GM21423 (cell line): ENCODE data around the gene GGACT.
"Not testable (repeated sequence)": the region's sequence is repeated elsewhere in the genome, so short reads cannot be mapped to it uniquely, and the experiment has no call there.

Experiments used
- ATAC-seq: cut with Tn5 transposase; IDR thresholded peaks from one replicate; pipeline ENCODE4 v1.9.1; 2021; ENCODE audit warnings: mild to moderate bottlenecking, moderate library complexity; ENCODE audit not compliant: unreplicated experiment

GGACT gene

DNA sequence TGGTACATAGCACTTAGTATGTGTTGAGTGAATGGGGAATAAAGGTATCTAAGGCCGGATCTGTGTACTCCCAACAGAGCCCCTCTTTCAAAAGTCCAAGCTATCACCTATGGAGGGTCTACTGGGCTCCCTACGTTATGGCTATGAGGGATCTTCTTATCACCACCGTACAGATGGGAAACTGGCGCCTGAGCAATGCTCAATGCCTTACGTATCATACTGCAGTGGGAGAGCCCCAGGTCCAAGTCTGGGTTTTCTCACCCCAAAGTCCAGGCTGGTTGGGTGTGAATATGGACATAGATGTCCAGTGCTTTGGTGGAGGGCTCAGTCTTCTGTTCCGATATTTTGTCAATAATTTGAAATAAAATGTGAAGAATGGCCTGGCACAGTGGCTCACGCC, 13.1 kb upstream of the GGACT start:
- ATAC-seq: no peak

DNA sequence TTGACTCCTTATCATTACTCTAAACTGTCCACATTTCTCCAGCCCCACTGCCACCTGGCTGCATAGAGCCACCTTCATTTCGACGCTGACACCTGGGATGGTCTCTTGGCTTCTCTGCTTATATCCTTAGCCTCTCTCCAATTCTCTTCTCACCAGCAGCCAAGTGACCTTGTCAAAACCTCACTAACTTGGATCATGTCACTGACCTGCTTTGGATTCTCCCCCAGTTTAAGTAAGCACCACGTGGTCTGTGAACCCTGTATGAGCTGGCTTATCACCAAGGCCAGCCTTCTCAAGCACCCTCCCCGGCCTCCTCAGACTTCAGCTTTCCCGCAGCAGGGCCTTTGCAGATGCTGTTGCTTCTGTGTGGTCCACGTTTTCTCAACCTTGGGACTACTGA, 12.3 kb upstream of the GGACT start:
- no peak for ATAC-seq

DNA sequence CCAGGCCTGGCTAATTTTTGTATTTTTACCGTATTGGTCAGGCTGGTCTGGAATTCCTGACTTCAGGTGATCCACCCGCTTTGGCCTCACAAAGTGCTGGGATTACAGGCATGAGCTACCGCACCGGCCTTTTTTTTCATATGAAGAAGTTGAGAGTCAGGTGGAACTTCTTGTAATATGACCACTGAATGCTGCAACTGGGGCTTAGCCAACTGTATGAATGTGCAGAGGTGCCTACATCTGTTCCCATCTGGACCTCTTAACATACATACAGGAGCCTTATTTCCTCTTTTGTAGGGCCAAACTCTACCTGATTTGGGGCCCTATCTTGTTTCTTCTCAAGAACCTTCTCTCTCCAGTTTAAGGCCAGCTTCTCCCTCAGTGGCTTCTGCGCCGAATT, 11.9 kb upstream of the GGACT start:
- ATAC-seq: no peak

DNA sequence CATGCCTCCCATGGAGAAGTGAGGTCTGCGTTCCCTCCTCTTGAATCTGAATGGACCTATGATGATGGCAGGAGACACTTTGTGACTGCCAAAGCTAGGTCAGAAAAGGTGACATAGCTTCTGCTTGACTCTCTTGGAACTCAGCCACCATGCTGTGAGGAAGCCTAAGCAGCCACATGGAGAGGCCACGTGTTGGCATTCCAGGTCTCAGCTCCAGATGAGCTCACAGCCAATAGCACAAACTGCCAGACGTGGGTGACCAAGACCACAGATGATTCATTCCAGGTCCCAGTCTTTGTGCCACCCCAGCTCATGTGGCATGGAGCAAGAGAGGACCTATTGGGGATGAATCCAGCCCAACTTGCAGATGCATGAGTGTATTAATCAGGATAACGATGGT, 8.7 kb upstream of the GGACT start:
- ATAC-seq: no peak

DNA sequence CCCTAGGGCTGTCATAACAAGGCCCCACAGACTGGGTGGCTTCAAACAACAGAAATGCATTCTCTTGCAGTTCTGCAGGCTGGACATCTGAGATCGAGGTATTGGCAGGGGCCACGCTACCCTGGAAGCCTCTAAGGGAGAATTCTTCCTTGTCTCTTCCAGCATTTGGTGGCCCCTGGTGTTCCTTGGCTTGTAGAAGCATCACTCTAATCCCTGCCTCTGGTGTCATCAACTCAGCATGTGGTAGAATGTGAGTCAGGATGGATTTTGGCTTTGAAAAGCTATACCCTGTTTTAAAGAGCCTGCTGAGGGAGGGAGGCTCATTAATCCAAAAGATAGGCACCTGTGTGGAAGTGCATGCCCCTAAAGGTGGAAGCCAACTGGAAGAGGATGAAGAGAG, 7.9 kb upstream of the GGACT start:
- no peak for ATAC-seq

DNA sequence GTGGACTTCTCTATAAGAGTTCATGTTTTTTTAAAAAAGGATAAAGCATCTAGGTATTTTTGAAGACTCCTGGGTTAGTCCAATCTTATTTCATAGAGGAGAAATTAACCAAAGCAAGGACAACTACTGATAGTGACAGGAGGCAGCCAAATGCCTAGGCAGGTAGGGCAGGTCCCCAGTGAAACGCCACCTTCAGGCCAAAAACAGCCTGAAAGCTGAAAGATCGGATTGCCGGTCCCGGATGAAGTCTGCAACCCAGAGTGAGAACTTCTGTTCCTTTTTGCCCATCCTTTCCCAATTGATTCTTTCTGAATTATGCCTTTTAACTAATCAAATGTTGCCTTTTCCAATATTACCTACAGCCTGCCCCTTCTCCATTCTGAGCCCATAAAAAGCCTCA, 6.1 kb upstream of the GGACT start:
- ATAC-seq: no peak

DNA sequence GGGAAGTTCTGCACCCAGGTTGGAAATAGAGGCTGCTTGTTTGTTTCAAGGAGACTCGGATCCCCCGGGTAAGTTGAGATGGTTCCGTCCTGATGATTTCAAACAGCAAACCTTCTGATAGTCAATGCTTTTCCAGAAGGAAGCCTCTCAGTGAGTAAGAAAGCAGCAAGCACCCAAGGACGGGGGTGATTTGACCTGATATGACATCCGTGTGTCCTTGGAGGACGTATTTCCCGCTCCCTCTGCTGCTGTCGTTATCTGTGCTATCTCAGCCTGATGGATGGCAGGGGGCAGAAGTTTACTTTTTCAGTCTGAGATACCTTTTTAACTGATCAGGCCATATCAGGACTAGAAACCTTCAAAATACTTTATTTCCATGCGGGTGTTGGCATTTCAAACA, 5.7 kb upstream of the GGACT start:
- no peak for ATAC-seq

DNA sequence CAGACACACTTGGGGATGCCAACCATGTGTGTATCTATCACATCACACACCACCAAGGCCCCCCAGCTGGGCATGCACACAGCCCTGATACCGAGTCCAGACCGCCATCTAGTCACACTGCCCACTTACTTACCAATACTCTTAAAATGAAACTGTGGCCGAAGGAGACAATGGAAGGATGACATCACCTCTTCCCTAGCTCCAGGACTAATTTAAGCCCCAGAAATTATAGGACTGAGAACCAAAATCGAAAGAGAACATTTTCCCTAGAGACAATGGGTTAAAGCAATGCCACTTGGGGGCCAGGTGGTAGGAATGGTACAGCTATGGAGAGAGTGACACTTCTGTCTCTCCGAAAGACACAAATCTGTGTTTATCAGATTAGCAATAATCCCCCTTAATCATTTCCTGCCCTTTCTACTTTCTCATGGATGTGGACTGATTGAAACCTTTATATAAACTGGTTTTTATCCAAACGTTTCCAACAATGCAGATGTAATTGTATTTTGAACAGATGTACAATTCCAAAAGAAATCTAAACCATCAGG, 663 bp upstream of the GGACT start:
- ATAC-seq: no peak

DNA sequence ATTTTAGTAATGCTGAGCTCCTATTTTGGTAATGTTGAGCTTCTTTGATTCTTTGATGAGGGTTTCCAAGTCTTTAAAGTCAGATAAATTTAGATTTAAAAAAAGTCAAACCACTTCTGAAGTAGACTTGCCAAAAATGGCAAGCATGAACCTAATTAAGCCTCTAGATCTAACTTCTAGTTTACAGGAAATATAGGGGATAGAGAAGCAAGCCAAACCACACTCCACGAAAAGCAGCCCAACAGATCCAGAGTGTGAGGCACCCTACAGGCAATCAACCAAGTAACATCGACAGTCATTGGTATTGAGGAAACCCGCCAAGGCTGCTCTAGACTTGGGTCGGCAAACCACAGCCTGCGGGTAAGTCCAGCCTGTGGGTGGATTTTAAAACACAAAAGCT, 3.7 kb downstream of the GGACT start:
- ATAC-seq: no peak

DNA sequence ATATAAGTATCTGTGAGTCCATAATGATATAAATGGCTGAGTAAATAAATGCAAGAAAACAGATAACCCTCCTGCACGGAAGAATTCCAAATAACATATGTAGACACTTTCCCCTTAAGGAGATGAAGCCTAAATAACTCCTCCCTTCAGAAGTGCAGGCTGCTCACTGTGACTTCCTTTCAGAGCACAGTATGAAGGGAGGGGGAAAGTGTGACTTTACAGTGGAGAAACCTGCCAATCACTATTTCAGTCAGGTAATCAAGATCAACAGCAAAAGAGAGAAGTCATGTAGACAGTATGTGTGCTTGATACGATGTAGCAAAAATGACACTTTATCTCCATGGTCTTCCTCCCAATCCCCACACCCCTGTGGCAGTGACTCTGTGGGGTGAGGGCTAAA, 7.1 kb downstream of the GGACT start:
- ATAC-seq: no peak

DNA sequence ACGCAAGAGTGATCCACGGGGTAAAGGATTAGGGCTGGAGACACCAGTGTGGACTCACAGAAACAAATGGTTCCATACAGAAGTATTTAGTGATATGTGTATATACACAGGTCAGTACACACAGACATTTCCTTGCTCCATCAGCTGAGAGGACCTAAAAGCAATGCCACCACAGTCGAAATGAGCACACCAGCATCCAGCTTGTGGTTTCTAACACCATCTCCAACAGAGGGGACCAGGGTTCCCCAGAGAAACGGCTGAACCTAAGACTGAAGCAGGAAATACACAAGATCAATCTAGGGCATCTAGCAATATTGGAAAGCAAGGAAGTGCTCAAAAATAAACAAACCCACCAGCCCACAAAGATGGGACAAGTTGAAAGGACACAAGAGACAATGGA, 7.6 kb downstream of the GGACT start:
- no peak for ATAC-seq

DNA sequence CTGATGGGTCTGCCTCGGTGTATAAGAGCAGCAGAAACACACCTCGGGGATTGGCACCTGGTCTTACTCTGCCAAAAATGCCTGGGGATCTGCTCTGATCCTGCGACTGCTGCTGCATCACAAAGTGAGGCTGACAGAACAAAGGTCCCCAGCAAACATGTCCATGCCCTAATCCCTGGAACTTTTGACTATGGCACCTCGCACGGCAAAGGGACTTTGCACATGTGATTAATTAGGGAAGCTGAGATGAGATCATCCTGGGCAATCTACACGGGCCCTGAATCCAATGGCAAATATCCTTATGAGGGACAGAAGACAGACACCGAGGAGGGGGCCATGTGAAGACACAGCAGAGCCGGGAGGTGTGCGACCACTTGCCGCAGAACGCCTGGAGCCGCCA, 8.5 kb downstream of the GGACT start:
- ATAC-seq: no peak

DNA sequence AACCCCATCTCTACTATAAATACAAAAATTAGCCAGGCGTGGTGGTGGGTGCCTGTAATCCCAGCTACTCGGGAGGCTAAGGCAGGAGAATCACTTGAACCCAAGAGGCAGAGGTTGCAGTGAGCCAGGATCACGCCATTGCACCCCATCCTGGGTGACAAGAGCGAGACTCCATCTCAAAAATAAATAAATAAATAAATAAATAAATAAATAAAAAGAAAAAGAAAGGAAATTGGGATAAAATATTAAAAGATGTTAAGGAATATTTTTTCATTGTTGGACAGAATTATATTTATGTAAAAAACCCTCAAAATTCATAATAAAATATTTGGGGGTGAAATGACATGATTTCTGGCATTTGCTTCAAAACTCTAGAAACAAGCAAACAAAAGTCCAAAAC, 11.3 kb downstream of the GGACT start:
- not testable (repeated sequence) for ATAC-seq

DNA sequence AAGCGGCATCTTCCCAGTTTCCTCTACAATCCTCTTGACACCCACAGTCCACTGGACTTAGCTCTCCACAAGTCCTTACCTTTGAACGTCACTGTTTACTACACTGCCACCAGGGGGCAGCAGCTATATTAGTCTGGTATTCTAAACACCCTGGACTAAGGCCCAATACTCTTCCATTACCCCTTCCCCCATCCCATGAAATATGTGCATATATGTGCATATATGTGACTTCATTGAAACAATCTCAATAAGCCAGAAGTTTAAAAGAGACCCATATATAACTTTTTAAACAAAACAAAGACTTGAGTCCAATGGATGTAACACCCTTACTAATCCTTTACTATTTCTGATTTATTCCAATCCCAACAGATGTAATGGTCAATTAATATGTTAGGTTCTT, 15.5 kb downstream of the GGACT start:
- peak; percentile 95 for ATAC-seq

DNA sequence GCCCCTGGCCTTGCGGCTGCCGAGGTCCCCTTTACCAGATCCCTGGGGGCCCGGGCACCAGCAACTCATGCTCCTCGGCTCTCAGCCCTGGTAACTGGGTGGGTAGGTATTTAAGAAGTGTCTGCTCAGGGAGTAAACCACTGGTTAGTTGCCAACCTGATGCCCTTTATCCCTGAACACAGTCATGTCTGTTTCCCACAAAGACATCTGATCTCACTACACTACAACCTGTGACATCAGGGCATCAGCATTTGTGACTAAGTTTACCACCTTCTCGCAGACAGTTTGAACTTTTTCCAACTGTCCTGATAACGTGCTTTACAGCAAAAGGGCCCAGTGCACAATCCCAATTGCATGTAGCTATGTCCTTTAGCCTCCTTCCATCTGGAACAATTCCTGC, 22.0 kb downstream of the GGACT start:
- ATAC-seq: no peak

DNA sequence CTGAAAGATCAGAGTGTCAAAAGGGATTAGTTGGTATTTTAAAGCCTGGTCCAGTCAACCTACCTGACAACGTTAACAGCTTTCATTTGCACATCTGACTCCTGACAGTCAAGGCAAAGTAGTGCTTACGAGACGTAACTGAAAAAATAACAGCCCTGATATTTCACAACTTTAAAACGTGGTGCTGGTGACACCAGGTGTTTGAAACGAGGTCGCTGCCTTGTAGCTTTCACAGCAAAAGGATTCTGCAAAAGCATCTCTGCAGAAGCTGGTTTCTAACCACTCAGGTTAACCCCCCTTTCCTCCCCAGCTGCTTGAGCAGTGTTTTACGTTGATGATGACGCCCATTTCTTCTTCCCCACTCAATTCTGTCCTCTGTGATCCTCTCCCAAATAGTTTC, 23.3 kb downstream of the GGACT start:
- no peak for ATAC-seq

DNA sequence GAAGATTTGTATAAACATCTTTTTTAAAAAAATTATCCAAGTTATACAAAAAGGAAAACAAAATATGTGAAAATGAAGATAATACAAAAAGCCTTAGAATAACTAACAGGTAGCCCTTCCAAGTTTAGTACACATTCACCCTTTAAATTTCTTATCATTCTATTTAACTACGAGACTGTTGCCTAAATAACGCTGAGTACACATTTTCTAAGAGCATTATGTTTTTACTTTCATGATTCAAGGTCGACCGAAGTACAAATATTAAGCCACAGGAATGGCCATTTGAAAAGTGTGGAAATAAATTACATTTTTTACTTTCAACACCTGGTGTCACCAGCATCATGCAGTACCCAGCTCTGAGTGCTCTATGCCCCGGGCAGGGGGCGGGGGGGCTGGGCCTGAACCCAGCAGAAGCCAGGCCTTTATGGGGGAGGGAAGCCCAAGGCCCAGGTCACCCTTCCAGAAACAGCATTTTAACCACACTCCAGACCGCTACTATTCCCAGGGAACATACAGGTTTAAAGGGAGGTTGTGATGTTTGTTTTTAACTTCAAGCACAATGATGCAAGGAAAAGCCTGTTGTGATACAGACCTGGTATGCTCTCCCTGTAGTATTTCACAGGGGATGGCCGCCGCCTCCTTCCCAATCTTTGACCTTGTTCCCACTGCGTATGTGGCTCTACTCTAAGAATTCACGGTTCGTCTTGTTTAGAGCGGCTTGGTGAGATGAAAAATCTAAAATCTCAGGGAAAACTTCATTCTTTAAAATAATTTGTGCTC, 24.0 kb downstream of the GGACT start:
- ATAC-seq: no peak

DNA sequence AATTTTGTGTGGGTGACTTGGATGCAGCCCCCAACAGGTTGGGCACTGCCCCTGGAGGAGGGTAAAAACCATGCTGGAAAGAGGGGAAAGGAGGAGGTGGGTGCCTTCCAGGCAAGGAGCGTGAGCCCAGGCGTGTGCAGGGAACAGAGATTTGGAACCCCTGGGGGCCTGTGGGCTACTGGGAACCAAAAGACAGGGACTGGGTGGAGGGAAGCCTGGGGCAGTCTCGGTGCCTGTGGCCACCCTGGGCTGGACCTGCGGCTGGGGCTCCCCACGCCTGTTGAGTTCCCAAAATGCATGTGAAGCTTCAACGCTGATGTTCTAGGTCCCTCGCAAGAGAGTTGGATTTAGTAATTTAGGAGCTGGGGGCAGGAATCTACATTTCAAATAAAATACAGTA, 24.8 kb downstream of the GGACT start:
- ATAC-seq: no peak

DNA sequence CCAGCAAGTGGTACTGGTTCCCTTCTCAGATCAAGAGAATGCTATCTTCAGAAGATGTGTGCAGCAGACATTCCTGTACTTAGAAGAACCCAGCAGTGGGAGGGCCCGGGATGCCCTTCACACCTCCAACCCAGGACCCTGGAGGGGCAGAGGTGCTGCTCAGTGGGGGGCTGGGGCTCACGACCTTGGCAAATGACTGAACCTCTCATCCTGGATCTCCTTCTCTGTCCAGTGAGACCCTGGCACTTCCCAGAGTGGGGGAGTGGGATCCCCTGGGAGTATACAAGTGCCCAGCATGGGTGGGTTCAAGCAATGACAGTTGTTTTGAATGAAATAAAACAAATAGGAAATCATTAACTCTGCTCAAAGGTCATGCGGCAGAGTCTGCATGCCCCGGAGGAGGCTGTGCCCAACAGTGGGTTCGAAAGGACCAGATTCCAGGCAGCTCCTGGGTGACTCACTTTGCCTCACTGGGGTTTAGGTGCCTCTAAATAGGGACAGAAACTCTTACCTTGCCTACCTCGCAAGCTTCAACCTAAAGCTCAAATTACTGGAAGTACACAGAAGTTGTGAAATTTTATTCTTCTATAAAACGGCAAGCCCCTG, 26.9 kb downstream of the GGACT start:
- no peak for ATAC-seq

DNA sequence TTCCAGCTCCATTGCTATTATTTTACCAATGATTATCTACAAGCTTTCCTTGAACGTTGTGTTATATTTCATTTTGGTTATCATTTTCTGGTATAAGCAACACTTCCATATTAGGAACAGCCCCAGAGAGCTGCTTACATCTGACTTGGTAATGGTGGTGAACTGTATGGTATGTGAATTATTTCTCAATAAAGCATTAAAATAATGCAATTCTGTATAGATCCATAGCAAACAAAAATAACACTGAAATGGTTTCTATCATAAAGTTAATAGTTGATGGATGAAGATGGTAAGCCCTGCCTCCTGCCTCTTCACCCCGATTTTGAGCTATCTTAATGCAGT, 27.5 kb downstream of the GGACT start:
- no peak for ATAC-seq

DNA sequence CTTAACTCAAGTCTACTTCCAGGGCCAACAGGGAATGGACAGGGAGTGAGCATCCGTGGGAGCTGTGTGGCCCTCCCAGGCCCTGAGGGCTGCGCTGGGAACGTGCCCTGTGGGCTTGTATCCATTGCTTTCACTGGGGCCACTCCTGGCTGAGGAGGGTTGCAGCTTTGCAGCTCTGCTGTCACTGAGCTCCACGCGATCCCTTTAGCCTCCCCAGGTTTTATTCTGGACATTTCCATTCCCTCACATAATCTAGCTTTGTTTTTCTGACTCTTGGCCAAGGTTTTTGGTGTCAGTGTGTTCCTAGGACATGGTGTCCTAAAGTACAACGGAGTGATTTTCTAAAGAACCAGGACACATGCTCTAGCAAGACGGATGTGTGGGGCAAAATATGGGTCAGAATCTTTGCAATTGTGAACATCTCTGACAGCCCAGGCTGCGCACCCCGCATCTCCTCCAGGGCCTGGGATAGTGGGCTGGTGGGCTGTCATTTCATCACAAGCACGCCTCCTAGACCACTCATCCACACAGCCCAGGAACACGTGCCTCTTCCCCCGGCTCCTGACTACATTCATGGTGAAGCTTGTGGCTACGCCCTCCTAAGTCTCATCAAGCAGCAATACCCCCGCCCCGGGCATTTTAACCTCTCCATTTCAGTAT, 28.0 kb downstream of the GGACT start:
- ATAC-seq: no peak

DNA sequence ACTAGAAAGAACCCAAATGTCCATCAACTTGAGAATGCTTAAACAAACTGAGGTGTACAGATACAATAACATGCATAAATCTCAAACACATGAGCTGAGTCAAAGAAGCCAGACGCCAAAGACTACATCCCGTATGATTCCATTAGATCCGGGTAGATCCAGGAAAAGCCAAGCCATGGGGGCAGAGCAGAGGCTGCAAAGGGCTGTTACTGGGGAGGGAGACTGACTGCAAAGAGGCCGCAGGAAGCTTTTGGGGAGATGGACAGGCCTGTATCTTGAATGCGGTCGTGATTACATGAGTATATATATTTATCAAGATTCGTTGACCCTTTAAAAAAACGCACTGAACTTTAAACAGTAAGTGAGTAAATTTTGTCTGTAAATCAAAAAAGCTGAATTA, 28.7 kb downstream of the GGACT start:
- no peak for ATAC-seq
